Colonic mucosa (tissue), 4 donors: ENCODE data around the gene DAP3. TPM values are rescaled to one million over a fixed set of nuclear protein-coding genes. Genes with fewer than 3 reads are reported as not detected.
"Not testable (repeated sequence)": the region's sequence is repeated elsewhere in the genome, so short reads cannot be mapped to it uniquely, and the experiment has no call there.

Experiments
- DNase-seq: peaks from one replicate; pipeline ENCODE4 v3.0.0-alpha.2; 2020
- H3K27ac ChIP-seq: fragments of 200-600 bp; one replicate; pipeline ENCODE4 v1.8.0; 2021
- H3K27me3 ChIP-seq: fragments of 200-600 bp; one replicate; pipeline ENCODE4 v1.8.0; 2021
- H3K36me3 ChIP-seq: fragments of 200-600 bp; one replicate; pipeline ENCODE4 v1.8.0; 2021
- H3K4me1 ChIP-seq: fragments of 200-600 bp; one replicate; pipeline ENCODE4 v1.8.0; 2021; ENCODE audit warnings: mild to moderate bottlenecking
- H3K4me3 ChIP-seq: fragments of 200-600 bp; one replicate; pipeline ENCODE4 v1.8.0; 2021
- H3K9ac ChIP-seq, 2 donors: one replicate each; pipeline ENCODE4 v1.7.0; 2013; ENCODE audit warnings: control low read depth in 2 of 2, low read depth in 2 of 2, low read length in 2 of 2
- H3K9me3 ChIP-seq: fragments of 200-600 bp; one replicate; pipeline ENCODE4 v1.8.0; 2021
- CTCF ChIP-seq: fragments of 200-600 bp; IDR thresholded peaks from one replicate; pipeline ENCODE4 v1.8.0; 2022; ENCODE audit warnings: antibody characterized with exemption, mild to moderate bottlenecking
- intact Hi-C: fragments of 100-400 bp; cut with DNase I; formaldehyde crosslinking; loops from one replicate; pipeline ENCODE4 v1.14.1; 2022
- total RNA-seq, 2 donors: library from RNA; stranded (reverse); fragmentation: NEBNext Ultra II Directional in 1 of 2; extraction: Animal tissue kit (Norgen Biotek cat#: 25700) in 1 of 2; gene quantifications; one replicate each; pipeline ENCODE4 v1.2.1, GENCODE V29; 2021
- donor health status: healthy.
- donor health status: DM: no; HTN: no; CAD: no.
- donor health status: DM: no; HTN: no; CAD: no.

DAP3 gene
- 100 to 1,000 TPM in 1 of 2 donors, 10 to 100 TPM in 1; 75.7 to 106 TPM for total RNA-seq

DNA sequence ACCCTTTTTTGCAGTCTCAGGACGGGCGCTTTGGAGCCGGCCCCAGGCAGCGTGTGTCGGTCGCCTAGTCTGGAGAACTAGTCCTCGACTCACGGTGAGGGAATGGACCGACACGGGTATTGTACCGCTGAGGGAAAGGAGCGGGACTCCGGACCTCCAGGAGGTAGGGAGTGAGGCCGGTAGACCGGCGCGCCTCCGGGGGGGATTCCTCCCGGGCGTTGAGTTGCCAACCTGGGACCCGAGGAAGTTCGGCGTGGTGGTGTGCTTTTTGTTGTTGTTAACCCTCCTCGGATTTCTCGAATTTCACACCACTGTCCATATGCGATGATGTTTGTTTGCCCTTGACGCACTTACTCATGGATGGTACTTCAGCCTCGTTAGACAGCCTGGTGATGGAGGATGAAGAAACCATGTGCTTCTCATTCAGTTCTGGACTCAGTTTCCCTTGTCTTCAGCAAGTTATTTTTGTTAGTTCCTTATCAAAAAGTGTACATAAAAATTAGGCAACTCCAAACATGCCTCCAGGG is at the start of gene DAP3:
Gene DAP3, plus strand, starts transcription at position 11 of the 527 bp plus-strand sequence. CDS start 20,689 bp downstream, outside the sequence.
- H3K4me3 ChIP-seq: peak within 1 kb of the TSS; percentile 99
- H3K27me3 ChIP-seq, H3K9me3 ChIP-seq, H3K36me3 ChIP-seq, DNase-seq, H3K4me1 ChIP-seq, intact Hi-C loops: not testable (repeated sequence)
- peak within 1 kb of the TSS; percentile 96 for H3K27ac ChIP-seq
- peak within 1 kb of the TSS; percentile 92 to 99 for H3K9ac ChIP-seq

GRCh38 chr1:155640367-155640766 is 48.5 kb upstream of the DAP3 start:
- Histone ChIP-seq H3K4me1 (no peaks in the 10 kb centered on the region), H3K9ac (no peak overlapping the region), H3K9me3 (no peaks in the 10 kb centered on the region), H3K36me3 (no peaks in the 10 kb centered on the region), H3K4me3 (no peak overlapping the region), H3K27me3 (no peaks in the 10 kb centered on the region), H3K27ac (no peak overlapping the region)
- TF ChIP-seq CTCF: no peak
- intact Hi-C loops: no loop called here
- DNase-seq: no peak

- H3K27ac ChIP-seq, H3K4me1 ChIP-seq, H3K4me3 ChIP-seq, DNase-seq, H3K9me3 ChIP-seq, H3K9ac ChIP-seq, intact Hi-C loops, H3K27me3 ChIP-seq, H3K36me3 ChIP-seq: not testable (repeated sequence)
Measured at GRCh38 chr1:155642559-155643180, 46.2 kb upstream of the DAP3 start.

- no peak overlapping the region for H3K27ac ChIP-seq
- no peak overlapping the region for H3K4me3 ChIP-seq
- H3K9ac ChIP-seq: no peak overlapping the region
- DNase-seq: no peak
- H3K27me3 ChIP-seq: no peaks in the 10 kb centered on the region
- no peaks in the 10 kb centered on the region for H3K36me3 ChIP-seq
- H3K4me1 ChIP-seq: no peaks in the 10 kb centered on the region
- intact Hi-C loops: no loop called here
- no peak for TF ChIP-seq CTCF
- no peaks in the 10 kb centered on the region for H3K9me3 ChIP-seq
Measured at GRCh38 chr1:155643230-155643629, 45.7 kb upstream of the DAP3 start.

- H3K27ac ChIP-seq: no peak overlapping the region
- H3K4me1 ChIP-seq: no peaks in the 10 kb centered on the region
- H3K27me3 ChIP-seq: no peaks in the 10 kb centered on the region
- no peak for TF ChIP-seq CTCF
- intact Hi-C loops: no loop called here
- H3K36me3 ChIP-seq: no peaks in the 10 kb centered on the region
- DNase-seq: no peak
- no peak overlapping the region for H3K9ac ChIP-seq
- H3K9me3 ChIP-seq: no peaks in the 10 kb centered on the region
- H3K4me3 ChIP-seq: no peak overlapping the region
Measured at GRCh38 chr1:155645034-155645598, 43.8 kb upstream of the DAP3 start.

DNA sequence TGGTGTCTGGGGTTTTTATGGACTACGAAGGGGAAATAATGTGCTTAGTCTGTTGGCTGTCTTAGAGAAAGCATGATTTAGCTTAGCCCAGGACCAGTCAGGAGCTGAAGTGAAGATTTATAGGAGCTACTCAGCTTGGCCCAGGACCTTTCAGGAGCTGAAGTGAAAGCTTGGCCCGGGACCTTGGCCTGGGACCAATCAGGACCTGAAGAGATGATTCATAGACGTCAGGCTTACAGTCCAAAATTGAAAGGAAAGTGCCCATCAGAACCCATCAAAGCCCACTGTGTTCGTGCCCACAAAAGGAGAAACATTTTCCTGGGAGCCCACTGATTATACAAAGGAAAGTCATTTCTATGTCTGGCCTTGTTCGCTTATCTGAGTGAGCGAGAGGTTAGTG is 43.2 kb upstream of the DAP3 start:
- no peaks in the 10 kb centered on the region for H3K27me3 ChIP-seq
- no peak for TF ChIP-seq CTCF
- H3K4me1 ChIP-seq: no peaks in the 10 kb centered on the region
- H3K9me3 ChIP-seq: no peaks in the 10 kb centered on the region
- intact Hi-C loops: no loop called here
- H3K4me3 ChIP-seq: no peak overlapping the region
- no peaks in the 10 kb centered on the region for H3K36me3 ChIP-seq
- H3K9ac ChIP-seq: no peak overlapping the region
- no peak overlapping the region for H3K27ac ChIP-seq
- DNase-seq: no peak
